SK-N-SH treated with all-trans-retinoic acid at 6 μM for 48 hours (cell line): ENCODE results near the gene NAV3.

Experiments used
- ATAC-seq: fragments of 200-7000 bp; cut with Tn5 transposase; 3 replicates; pipeline ENCODE4 v1.9.1; 2020; ENCODE audit warnings: mild to moderate bottlenecking, moderate library complexity
- ARNTL ChIP-seq: fragments of 450-650 bp; formaldehyde crosslinking; IDR thresholded peaks from 2 replicates; pipeline ENCODE4 v1.5.0; 2020; ENCODE audit warnings: low read depth, mild to moderate bottlenecking, moderate library complexity, borderline replicate concordance
- BACH2 ChIP-seq: fragments of 250-450 bp; sonication (Bioruptor Pico); IDR thresholded peaks from 2 replicates; pipeline ENCODE4 v1.9.0; 2021; ENCODE audit warnings: mild to moderate bottlenecking, borderline replicate concordance
- CSDC2 ChIP-seq: fragments of 250-450 bp; sonication (Bioruptor Pico); IDR thresholded peaks from 2 replicates; pipeline ENCODE4 v1.5.0; 2020; ENCODE audit warnings: mild to moderate bottlenecking, moderate library complexity
- ESRRG ChIP-seq: fragments of 250-450 bp; sonication (Bioruptor Pico); IDR thresholded peaks from 2 replicates; pipeline ENCODE4 v1.6.1; 2021; ENCODE audit warnings: mild to moderate bottlenecking
- GLIS3 ChIP-seq: fragments of 250-450 bp; sonication (Bioruptor Pico); IDR thresholded peaks from 2 replicates; pipeline ENCODE4 v1.5.0; 2020; ENCODE audit warnings: mild to moderate bottlenecking, moderate library complexity
- ISL1 ChIP-seq: fragments of 250-450 bp; sonication (Bioruptor Pico); IDR thresholded peaks from 2 replicates; pipeline ENCODE4 v2.1.2; 2022; ENCODE audit warnings: mild to moderate bottlenecking, moderate library complexity
- OSR1 ChIP-seq: fragments of 250-450 bp; sonication (Bioruptor Pico); IDR thresholded peaks from 2 replicates; pipeline ENCODE4 v1.8.0; 2022; ENCODE audit warnings: moderate library complexity, mild to moderate bottlenecking, inconsistent platforms
- PPARA ChIP-seq: fragments of 250-450 bp; sonication (Bioruptor Pico); IDR thresholded peaks from 2 replicates; pipeline ENCODE4 v1.5.0; 2020; ENCODE audit warnings: mild to moderate bottlenecking, borderline replicate concordance
- RARB ChIP-seq: fragments of 250-450 bp; sonication (Bioruptor Pico); IDR thresholded peaks from 2 replicates; pipeline ENCODE4 v1.8.0; 2021; ENCODE audit warnings: mild to moderate bottlenecking, moderate library complexity
- SNAI2 ChIP-seq: fragments of 250-450 bp; sonication (Bioruptor Pico); IDR thresholded peaks from 2 replicates; pipeline ENCODE4 v1.5.0; 2020; ENCODE audit warnings: mild to moderate bottlenecking, moderate library complexity
- TCF4 ChIP-seq: fragments of 250-450 bp; sonication (Bioruptor Pico); IDR thresholded peaks from 2 replicates; pipeline ENCODE4 v1.8.0; 2021; ENCODE audit warnings: mild to moderate bottlenecking, moderate library complexity, borderline replicate concordance
- TOX ChIP-seq: fragments of 250-450 bp; sonication (Bioruptor Pico); IDR thresholded peaks from 2 replicates; pipeline ENCODE4 v1.8.0; 2021; ENCODE audit warnings: mild to moderate bottlenecking, moderate library complexity, borderline replicate concordance
- ZC3H10 ChIP-seq: fragments of 250-450 bp; sonication (Bioruptor Pico); IDR thresholded peaks from 2 replicates; pipeline ENCODE4 v1.5.1; 2021; ENCODE audit warnings: mild to moderate bottlenecking, moderate library complexity
- ZFP30 ChIP-seq: fragments of 450-650 bp; formaldehyde crosslinking; IDR thresholded peaks from 2 replicates; pipeline ENCODE4 v1.5.0; 2022; ENCODE audit warnings: mild to moderate bottlenecking, moderate library complexity
- ZNF565 ChIP-seq: fragments of 450-650 bp; formaldehyde crosslinking; conservative IDR thresholded peaks from 2 replicates; pipeline ENCODE4 v1.5.0; 2020; ENCODE audit warnings: low read depth, mild to moderate bottlenecking, moderate library complexity
- ZNF70 ChIP-seq: fragments of 450-650 bp; formaldehyde crosslinking; IDR thresholded peaks from 2 replicates; pipeline ENCODE4 v1.5.0; 2020; ENCODE audit warnings: mild to moderate bottlenecking, moderate library complexity
- TF ChIP-seq, protein P1 (sequence below): fragments of 250-450 bp; sonication (Bioruptor Pico); IDR thresholded peaks from 2 replicates; pipeline ENCODE4 v1.5.1; 2021; ENCODE audit warnings: mild to moderate bottlenecking, moderate library complexity
- TF ChIP-seq, protein P2 (sequence below): fragments of 250-450 bp; sonication (Bioruptor Pico); IDR thresholded peaks from 2 replicates; pipeline ENCODE4 v1.5.1; 2020; ENCODE audit warnings: low read depth, mild to moderate bottlenecking, moderate library complexity
- TF ChIP-seq, protein P3 (sequence below): fragments of 250-450 bp; sonication (Bioruptor Pico); IDR thresholded peaks from 2 replicates; pipeline ENCODE4 v1.8.0; 2021; ENCODE audit warnings: low read depth, mild to moderate bottlenecking, moderate library complexity, borderline replicate concordance
- TF ChIP-seq, protein P4 (sequence below): fragments of 250-450 bp; sonication (Bioruptor Pico); IDR thresholded peaks from 2 replicates; pipeline ENCODE4 v1.8.0; 2020; ENCODE audit warnings: mild to moderate bottlenecking, moderate library complexity, borderline replicate concordance
- TF ChIP-seq, protein P5 (sequence below): fragments of 250-450 bp; sonication (Bioruptor Pico); IDR thresholded peaks from 2 replicates; pipeline ENCODE4 v1.5.0; 2020; ENCODE audit warnings: mild to moderate bottlenecking, moderate library complexity

Gene NAV3

DNA sequence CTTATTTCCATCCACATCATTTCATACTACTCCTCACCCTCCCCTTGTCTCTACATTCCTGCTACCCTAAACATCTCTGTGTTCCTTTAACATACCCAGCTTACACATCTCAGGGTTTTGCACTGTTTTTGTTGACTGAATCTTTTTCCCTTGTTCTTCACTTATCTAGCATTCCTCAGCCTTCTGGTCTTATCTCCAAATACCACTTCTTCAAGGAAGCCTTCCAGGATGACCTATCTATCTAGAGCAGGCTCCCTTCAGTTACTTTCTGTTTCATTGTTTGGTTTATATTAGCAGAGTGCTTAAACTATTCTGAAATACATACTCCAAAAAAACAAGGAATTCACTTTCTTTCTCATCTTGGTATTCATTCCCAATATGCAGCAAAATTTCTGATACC lies 353.1 kb downstream of the NAV3 start:
- no peak for ATAC-seq
- TF ChIP-seq PPARA (CRISPR knock-in tag): no peak
- no peak for TF ChIP-seq OSR1
- TF ChIP-seq ARNTL (CRISPR knock-in tag): no peak
- no peak for TF ChIP-seq SNAI2 (CRISPR knock-in tag)
- TF ChIP-seq, protein P1, sequence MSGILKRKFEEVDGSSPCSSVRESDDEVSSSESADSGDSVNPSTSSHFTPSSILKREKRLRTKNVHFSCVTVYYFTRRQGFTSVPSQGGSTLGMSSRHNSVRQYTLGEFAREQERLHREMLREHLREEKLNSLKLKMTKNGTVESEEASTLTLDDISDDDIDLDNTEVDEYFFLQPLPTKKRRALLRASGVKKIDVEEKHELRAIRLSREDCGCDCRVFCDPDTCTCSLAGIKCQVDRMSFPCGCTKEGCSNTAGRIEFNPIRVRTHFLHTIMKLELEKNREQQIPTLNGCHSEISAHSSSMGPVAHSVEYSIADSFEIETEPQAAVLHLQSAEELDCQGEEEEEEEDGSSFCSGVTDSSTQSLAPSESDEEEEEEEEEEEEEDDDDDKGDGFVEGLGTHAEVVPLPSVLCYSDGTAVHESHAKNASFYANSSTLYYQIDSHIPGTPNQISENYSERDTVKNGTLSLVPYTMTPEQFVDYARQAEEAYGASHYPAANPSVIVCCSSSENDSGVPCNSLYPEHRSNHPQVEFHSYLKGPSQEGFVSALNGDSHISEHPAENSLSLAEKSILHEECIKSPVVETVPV (CRISPR knock-in tag): no peak
- TF ChIP-seq, protein P2, sequence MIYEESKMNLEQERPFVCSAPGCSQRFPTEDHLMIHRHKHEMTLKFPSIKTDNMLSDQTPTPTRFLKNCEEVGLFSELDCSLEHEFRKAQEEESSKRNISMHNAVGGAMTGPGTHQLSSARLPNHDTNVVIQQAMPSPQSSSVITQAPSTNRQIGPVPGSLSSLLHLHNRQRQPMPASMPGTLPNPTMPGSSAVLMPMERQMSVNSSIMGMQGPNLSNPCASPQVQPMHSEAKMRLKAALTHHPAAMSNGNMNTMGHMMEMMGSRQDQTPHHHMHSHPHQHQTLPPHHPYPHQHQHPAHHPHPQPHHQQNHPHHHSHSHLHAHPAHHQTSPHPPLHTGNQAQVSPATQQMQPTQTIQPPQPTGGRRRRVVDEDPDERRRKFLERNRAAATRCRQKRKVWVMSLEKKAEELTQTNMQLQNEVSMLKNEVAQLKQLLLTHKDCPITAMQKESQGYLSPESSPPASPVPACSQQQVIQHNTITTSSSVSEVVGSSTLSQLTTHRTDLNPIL (CRISPR knock-in tag): no peak
- no peak for TF ChIP-seq ESRRG (CRISPR knock-in tag)
- TF ChIP-seq, protein P3, sequence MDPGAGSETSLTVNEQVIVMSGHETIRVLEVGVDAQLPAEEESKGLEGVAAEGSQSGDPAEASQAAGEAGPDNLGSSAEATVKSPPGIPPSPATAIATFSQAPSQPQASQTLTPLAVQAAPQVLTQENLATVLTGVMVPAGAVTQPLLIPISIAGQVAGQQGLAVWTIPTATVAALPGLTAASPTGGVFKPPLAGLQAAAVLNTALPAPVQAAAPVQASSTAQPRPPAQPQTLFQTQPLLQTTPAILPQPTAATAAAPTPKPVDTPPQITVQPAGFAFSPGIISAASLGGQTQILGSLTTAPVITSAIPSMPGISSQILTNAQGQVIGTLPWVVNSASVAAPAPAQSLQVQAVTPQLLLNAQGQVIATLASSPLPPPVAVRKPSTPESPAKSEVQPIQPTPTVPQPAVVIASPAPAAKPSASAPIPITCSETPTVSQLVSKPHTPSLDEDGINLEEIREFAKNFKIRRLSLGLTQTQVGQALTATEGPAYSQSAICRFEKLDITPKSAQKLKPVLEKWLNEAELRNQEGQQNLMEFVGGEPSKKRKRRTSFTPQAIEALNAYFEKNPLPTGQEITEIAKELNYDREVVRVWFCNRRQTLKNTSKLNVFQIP (CRISPR knock-in tag): no peak
- TF ChIP-seq, protein P4, sequence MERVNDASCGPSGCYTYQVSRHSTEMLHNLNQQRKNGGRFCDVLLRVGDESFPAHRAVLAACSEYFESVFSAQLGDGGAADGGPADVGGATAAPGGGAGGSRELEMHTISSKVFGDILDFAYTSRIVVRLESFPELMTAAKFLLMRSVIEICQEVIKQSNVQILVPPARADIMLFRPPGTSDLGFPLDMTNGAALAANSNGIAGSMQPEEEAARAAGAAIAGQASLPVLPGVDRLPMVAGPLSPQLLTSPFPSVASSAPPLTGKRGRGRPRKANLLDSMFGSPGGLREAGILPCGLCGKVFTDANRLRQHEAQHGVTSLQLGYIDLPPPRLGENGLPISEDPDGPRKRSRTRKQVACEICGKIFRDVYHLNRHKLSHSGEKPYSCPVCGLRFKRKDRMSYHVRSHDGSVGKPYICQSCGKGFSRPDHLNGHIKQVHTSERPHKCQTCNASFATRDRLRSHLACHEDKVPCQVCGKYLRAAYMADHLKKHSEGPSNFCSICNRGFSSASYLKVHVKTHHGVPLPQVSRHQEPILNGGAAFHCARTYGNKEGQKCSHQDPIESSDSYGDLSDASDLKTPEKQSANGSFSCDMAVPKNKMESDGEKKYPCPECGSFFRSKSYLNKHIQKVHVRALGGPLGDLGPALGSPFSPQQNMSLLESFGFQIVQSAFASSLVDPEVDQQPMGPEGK (CRISPR knock-in tag): no peak
- TF ChIP-seq, protein P5, sequence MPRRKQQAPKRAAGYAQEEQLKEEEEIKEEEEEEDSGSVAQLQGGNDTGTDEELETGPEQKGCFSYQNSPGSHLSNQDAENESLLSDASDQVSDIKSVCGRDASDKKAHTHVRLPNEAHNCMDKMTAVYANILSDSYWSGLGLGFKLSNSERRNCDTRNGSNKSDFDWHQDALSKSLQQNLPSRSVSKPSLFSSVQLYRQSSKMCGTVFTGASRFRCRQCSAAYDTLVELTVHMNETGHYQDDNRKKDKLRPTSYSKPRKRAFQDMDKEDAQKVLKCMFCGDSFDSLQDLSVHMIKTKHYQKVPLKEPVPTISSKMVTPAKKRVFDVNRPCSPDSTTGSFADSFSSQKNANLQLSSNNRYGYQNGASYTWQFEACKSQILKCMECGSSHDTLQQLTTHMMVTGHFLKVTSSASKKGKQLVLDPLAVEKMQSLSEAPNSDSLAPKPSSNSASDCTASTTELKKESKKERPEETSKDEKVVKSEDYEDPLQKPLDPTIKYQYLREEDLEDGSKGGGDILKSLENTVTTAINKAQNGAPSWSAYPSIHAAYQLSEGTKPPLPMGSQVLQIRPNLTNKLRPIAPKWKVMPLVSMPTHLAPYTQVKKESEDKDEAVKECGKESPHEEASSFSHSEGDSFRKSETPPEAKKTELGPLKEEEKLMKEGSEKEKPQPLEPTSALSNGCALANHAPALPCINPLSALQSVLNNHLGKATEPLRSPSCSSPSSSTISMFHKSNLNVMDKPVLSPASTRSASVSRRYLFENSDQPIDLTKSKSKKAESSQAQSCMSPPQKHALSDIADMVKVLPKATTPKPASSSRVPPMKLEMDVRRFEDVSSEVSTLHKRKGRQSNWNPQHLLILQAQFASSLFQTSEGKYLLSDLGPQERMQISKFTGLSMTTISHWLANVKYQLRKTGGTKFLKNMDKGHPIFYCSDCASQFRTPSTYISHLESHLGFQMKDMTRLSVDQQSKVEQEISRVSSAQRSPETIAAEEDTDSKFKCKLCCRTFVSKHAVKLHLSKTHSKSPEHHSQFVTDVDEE (CRISPR knock-in tag): no peak
- no peak for TF ChIP-seq CSDC2 (CRISPR knock-in tag)
- TF ChIP-seq ZNF70 (CRISPR knock-in tag): no peak
- no peak for TF ChIP-seq ISL1 (CRISPR knock-in tag)
- TF ChIP-seq TOX (CRISPR knock-in tag): no peak
- no peak for TF ChIP-seq ZC3H10 (CRISPR knock-in tag)
- no peak for TF ChIP-seq ZFP30 (CRISPR knock-in tag)
- no peak for TF ChIP-seq ZNF565

DNA sequence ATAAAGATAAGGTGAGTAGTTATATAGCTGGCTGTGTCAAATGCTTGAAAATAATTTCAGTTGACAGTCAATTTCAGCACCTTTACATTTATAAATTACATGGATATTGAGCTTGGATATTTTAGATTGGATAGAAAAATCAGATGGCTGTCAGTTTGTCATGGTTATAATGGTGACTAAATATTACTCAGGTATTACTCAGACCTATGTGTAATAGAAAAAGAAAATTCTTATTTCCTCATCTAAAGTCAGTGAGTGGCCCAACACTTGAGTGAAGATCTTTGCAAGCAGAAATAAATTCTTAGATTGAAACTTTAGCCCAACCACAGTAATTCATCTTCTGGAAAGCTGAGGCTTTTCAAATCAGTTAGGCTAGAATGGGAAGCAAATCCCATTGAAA lies 354.4 kb downstream of the NAV3 start:
- no peak for TF ChIP-seq GLIS3 (CRISPR knock-in tag)
- TF ChIP-seq, protein P4 (CRISPR knock-in tag): no peak
- TF ChIP-seq, protein P1 (CRISPR knock-in tag): no peak
- TF ChIP-seq ESRRG (CRISPR knock-in tag): no peak
- TF ChIP-seq ZNF70 (CRISPR knock-in tag): no peak
- TF ChIP-seq ARNTL (CRISPR knock-in tag): no peak
- TF ChIP-seq OSR1: no peak
- TF ChIP-seq ZNF565: no peak
- no peak for TF ChIP-seq BACH2 (CRISPR knock-in tag)
- no peak for TF ChIP-seq PPARA (CRISPR knock-in tag)
- no peak for TF ChIP-seq TCF4 (CRISPR knock-in tag)
- TF ChIP-seq RARB: no peak
- no peak; the same call in 2 of the 3 replicates for ATAC-seq
